HG02943 (cell line): ENCODE data around the gene CBLC.
"Not testable (repeated sequence)": the region's sequence is repeated elsewhere in the genome, so short reads cannot be mapped to it uniquely, and the experiment has no call there.

Experiments
- ATAC-seq: cut with Tn5 transposase; IDR thresholded peaks from one replicate; pipeline ENCODE4 v1.9.1; 2021; ENCODE audit warnings: mild to moderate bottlenecking, low read depth, moderate library complexity; ENCODE audit not compliant: unreplicated experiment

The CBLC gene

DNA sequence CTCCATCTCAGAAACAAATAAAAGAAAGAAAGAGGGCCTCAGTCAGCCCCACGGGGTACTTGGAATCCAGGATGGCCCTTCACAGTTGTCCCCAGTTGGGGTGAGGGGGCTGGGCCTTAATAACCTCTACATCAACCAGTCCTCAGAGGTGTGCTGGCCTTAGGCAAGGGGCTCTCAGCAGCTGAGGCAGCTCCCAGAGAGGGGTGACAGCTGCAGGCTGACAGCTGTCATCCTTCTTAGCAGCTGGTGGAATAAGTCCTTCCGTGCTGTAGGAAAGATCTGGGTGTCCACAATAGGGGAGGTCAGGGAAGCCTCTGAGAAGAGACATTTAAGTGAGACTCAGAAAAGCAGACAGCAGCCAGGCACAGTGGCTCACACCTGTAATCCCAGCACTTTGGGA, 38.6 kb downstream of the CBLC start:
- no peak for ATAC-seq

DNA sequence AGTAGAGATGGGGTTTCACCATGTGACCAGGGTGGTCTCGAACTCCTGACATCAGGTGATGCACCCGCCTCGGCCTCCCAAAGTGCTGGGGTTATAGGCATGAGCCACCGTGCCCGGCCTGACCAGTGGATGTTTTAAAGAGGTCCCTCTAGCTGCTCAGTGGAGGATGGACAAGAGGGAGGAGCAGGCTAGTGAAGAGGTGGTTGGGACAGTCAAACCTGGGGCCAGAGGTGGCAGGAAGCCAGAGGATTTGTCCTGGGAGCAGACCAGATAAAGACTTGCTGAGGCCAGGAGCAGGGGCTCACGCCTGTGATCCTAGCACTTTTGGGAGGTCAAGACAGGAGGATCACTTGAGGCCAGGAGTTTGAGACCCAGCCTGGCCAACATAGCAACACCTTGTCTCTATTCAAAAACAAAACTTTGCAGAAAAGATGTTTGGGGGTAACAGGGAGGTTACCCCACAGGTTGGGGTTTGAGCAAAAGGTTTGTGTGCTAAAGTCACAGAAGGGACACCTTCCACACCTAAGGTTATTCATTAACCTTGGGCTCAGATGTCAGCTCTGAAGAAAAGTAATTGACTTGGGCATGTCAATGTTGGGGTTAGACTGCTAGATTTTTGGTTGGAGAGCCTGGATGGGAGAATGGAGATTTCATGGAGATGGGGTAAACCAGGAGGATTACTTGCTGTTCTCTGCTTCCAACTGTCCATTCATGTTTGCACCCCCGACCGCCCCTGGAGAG, 40.2 kb downstream of the CBLC start:
- ATAC-seq: no peak

DNA sequence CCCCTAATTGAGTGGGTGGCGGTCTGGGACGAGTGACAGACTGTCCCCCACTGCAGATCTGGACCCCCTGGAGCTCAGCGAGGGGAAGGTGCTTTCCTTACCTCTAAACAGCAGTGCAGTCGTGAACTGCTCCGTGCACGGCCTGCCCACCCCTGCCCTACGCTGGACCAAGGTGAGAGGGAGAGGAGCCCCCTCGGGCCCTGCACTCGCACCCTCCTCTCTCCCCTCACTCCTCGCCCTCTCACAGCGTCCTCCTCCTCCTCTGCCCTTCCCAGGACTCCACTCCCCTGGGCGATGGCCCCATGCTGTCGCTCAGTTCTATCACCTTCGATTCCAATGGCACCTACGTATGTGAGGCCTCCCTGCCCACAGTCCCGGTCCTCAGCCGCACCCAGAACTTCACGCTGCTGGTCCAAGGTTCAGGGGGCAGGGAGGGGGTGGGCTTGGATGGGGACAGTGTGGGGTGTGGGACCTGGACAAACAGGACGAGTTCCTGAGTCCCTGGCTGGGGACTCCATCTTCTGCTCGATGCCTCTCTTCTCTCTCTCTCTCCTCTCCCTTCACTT, 40.9 kb downstream of the CBLC start:
- no peak for ATAC-seq

DNA sequence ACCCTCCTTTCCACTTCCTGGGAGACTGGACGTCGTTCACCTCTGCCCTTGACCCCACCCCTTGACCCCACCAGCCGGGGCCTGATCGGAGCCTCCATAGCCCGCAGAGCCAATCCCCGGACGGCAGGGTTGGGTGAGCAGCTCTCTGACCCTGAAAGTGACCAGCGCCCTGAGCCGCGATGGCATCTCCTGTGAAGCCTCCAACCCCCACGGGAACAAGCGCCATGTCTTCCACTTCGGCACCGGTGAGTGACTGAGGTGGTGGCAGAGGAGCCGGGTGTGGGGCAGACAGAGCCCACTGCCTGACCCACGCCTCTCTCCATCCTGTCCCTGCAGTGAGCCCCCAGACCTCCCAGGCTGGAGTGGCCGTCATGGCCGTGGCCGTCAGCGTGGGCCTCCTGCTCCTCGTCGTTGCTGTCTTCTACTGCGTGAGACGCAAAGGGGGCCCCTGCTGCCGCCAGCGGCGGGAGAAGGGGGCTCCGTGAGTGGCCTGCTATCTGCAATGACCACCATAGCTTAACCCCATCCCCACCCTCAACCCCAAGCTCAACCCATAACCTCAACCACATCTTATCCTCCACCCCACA, 41.6 kb downstream of the CBLC start:
- ATAC-seq: no peak

DNA sequence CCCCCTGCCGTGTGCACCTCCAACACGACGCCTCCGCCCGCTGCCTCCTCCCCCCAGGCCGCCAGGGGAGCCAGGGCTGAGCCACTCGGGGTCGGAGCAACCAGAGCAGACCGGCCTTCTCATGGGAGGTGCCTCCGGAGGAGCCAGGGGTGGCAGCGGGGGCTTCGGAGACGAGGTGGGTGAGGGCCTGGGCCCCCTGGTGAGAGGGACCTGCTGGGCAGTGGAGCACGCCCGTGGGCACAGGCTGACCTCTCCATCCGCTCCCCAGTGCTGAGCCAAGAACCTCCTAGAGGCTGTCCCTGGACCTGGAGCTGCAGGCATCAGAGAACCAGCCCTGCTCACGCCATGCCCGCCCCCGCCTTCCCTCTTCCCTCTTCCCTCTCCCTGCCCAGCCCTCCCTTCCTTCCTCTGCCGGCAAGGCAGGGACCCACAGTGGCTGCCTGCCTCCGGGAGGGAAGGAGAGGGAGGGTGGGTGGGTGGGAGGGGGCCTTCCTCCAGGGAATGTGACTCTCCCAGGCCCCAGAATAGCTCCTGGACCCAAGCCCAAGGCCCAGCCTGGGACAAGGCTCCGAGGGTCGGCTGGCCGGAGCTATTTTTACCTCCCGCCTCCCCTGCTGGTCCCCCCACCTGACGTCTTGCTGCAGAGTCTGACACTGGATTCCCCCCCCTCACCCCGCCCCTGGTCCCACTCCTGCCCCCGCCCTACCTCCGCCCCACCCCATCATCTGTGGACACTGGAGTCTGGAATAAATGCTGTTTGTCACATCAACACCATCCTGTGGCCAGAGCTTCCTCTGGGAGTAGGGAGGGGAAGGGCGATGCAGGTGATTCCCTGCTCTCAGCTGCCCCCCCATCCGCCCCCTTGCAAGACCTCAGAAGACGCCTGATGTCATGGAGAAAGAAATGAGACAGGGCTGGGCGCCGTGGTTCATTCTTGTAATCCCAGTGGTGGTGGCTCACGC, 43.2 kb downstream of the CBLC start:
- no peak for ATAC-seq

DNA sequence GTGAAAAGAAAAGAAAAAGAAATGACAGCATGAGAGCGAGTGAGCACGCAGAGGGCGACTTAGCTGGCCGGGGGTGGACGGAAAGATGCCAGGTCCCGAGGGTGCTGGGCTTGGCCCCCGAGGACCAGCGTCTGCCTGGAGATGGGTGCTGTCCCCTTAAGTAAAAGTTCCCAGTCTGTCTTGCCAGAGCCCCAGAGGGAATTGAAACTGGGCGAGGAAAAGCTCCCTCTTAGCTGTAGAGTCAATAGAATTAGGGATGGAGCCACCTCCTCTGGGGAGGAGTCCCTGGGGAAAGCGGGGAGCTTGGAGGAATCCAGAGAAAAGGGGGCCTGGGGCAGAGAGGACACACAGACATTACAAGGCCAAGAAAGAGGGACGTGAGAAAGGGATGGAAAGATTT, 44.5 kb downstream of the CBLC start:
- ATAC-seq: no peak

DNA sequence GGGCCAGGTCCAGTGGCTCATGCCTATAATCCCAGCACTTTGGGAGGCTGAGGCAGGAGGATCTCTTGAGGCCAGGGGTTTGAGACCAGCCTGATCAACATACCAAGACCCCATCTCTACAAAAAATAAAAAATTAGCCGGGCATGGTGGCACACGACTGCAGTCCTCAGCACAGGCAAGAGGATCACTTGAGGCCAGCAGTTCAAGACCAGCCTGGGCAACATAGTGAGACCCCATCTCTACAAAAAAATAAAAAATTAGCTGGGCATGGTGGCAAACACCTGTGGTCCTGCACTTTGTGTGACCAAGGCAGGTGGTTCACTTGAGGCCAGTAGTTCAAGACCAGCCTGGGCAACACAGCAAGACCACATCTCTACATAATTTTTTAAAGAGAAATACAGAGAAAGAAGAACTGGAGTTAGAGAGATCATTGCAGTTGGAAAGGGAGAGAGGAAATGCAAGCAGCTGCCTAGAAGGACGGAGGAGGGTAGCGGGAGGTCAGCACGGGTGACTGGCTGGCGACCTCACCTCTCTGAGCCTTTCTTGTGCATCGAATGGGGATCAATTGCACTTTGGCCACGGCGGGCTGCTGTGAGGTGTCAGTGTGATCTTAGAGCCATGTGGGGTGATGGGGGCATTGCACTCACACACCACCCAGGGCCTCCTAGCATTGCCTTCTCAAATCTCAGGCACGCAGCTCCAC, 45.1 kb downstream of the CBLC start:
- ATAC-seq: no peak

DNA sequence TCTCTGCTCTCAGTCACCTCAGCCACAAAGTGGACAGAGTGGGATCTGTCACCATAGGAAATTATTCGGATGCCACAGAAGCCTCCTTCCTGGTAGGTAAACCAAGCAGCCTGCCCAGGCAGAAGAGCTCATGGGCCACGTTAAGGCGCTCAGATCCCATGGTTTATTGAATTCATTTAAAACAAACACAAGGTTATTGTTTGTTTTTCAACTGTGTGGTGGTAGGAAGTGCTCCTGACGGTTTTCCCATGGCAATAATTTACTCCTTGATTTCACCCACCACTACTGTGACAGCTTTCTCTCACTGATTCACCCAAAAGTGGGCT, 45.6 kb downstream of the CBLC start:
- ATAC-seq: no peak

DNA sequence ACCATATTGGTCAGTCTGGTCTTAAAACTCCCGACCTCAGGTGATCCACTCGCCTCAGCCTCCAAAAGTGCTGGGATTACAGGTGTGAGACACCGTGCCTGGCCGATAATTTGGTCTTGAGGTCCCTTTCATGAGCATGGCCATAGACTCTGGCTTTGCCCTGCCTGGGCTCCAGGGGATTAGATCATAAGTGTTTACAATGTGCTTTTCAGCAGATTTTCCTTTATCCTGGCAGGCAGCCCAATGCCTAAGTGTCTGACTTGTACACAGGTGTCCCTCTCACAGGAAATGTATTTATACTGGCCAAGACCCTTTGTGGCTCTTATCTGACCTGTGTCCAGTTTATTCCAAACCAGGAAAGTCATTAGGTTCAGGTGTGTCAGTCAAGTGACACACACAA, 47.1 kb downstream of the CBLC start:
- ATAC-seq: no peak

DNA sequence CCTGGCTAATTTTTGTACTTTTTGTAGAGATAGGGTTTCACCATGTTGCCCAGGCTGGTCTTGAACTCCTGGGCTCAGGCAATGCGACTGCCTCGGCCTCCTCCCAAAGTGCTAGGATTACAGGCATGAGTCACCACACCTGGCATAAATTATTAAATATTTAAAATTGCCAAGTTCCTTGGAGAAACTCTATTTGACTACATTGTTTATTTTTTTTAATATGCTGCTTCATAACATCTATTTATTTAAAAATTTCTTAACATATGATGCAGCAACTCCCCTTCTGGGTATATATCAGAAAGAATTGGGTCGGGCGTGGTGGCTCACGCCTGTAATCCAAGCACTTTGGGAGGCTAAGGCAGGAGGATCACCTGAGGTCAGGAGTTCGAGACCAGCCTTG, 55.2 kb downstream of the CBLC start:
- not testable (repeated sequence) for ATAC-seq

DNA sequence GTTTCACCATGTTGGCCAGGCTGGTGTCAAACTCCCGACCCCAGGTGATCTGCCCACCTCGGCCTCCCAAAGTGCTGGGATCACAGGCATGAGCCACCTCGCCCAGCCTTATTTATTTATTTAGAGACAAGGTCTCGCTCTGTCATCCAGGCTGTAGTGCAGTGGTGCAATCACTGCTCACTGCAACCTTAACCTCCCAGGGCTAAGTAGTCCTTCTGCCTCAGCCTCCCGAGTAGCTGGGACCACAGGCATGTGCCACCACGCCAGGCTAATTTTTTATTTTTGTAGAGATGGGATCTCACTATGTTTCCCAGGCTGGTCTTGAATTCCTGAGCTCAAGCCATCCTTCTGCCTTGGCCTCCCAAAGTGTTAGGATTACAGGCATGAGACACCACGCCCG, 56.7 kb downstream of the CBLC start:
- not testable (repeated sequence) for ATAC-seq

DNA sequence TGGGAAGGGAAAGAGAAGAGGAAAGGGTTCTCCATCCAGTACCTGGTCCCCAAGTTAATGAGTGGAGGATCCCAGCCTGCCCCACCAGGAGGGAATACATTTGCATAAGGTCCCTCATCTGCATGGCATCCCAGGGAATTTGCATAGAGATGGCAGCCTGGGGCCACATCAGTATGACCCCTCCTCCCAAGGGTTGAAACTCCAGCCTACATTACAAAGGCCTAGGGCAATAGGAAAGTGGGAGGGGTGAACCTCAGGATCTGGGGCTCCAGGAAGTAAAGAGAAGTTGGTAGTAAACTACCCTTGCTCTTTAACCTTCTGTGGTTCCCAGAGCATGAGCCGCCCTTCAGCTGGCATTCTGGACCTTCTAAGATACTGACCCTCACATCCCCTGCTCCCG, 61.6 kb downstream of the CBLC start:
- no peak for ATAC-seq

DNA sequence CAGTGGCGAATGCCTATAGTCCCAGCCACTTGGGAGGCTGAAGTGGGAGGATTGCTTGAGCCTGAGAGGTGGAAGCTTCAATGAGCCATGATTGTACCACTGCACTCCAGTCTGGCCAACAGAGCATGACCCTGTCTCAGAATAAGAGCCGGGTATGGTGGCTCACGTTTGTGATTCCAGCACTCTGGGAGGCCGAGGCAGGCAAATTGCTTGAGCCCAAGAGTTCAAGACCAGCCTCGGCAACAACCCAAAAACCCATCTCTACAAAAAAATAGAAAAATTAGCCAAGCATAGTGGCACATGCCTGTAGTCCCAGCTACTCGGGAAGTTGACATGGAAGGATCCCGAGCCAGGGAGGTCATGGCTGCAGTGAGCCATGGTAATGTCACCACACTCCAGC, 63.1 kb downstream of the CBLC start:
- ATAC-seq: no peak

DNA sequence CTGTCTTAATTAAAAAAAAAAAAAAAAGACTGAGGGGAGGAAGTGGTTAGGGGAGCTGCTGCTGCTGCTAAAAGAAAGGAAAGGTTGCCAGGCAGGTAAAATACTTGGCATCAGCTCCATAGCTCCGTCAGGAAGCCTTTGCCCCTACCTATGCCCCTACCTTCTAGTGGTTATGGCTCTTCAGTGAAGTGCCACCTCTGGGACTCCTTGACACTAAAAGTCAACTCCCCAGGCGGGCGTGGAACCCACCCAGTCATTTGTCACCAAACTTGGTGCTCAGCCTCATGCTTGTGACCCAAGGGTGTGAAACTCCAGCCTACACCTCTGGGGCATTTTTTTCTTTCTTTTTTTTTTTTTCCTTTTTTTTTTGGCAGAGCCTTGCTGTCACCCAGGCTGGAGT, 63.5 kb downstream of the CBLC start:
- ATAC-seq: no peak

DNA sequence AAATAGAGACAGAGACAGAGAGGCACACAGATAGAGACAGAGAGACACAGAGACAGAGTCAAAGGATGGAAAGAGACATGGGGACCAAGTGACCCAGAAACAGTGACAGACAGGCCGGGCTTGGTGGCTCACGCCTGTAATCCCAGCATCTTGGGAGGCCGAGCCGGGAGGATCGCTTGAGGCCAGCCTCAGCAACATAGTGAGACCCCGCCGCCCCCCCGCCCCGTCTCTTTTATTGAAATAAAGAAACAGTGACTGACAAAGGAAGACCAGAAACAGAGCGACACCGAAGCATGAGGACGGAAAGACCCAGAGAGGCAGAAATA, 67.6 kb downstream of the CBLC start:
- ATAC-seq: no peak

DNA sequence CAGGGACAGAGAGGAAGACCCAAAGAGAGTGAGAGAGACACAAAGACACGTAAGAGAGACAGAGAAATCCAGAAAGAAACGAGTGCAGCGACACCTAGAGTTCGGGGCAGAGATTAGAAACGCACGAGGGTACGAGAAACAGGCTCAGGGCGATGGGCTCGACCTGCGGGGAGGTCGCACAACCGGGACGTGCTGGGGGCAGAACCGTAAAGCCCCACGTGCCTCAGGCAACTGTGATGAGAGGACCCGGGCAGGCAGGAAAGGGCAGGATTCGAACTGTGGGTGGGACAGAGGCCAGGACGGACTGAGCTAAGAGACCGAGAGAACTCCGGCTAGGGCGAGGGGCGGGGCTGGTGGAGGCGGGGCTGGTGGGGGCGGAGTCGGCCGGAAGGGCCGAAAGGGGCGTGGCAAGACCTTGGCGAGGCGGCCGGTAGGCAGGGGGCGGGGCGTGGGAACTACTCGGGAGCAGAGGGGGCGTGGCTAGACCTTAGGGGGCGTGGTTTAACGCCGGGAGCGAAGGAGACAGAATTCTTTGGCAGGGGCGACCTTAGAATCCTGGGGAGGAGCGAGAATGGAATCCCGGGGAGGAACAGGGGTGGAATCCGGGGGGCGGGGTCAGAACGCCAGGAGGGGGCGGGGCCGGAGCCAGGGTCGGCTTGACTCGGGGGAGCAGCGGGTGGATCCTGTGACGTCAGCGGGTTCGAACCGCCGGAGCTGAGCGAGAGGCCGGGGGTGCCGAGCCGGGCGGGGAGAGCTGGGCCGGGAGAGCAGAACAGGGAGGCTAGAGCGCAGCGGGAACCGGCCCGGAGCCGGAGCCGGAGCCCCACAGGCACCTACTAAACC, 68.1 kb downstream of the CBLC start, which contains the start of gene NECTIN2:
Gene NECTIN2, plus strand, starts transcription at position 686 of the 843 bp plus-strand sequence. CDS start 229 bp downstream, outside the sequence.
- ATAC-seq: no peak

DNA sequence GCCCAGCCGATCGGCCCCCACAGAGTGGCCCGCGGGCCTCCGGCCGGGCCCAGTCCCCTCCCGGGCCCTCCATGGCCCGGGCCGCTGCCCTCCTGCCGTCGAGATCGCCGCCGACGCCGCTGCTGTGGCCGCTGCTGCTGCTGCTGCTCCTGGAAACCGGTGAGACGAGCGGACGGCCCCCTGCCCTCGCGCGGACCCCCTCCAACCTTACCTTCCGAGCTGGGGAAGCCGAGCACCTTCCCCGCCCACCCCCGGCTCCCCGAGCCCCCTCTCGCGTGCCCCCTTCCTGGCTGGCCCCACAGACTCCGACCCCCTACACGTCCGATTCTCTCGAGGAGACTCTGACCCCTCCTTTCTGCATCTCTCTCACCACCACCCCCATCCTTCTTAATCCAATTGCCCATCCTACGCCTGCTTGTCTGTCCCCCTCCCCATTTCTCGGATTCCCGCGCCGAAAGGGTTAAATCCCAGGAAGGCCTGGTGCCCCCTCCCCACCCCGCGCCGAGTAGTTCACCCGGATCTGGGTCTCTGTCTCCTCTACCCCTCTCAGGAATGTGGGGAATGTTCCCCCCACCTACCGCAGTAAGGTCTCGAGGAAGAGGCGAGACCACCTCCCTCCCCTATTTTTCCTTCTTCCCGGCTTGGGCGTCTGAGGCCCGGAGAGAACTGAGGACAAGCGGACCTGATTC, 68.9 kb downstream of the CBLC start:
- no peak for ATAC-seq

DNA sequence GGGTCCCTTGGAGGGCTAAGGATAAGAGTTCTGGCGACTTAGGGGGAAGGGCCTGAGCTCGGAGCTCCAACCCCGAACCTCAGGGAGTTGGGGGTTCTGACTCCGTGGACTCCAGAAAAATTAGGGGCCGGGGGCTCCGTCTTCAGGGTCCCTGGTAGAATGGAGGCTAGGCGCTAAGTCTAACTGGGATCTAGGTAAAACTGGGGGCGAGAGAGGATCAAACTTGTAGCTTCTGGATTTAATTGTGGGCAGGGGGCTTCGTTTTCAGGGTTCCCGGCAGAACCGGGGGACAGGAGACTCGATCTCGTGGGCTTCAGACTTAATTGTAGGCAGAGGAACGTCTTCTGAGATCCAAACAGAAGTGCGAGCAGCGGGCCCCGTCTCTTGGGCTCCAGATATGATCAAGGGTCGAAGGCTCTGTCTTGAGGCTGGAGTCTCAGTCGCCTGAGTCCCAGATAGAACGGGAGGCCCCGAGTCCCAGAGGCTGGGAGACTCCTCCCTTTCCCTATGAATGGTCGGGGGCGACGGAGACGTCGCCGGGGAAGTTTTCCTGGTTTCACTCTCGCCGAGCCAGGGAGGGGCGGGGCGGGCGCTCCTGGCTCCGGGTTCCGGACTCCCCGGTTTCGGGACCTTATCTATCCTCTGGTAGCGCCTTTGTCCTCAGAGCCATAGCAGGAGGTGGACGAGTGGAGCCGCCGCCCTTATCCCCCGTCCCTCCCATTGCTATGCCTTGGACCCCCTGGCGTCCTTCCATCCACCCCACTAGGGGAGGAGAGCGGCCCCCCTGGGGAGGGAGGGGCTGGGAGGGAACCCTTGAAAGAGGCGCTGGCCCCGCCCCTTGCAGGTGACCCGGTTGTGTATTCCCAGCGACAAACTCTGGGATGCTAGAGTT, 69.7 kb downstream of the CBLC start:
- no peak for ATAC-seq
